ENCODE data around the gene IFITM2.
"Not testable (repeated sequence)": the region's sequence is repeated elsewhere in the genome, so short reads cannot be mapped to it uniquely, and the experiment has no call there.

Gene IFITM2

DNA sequence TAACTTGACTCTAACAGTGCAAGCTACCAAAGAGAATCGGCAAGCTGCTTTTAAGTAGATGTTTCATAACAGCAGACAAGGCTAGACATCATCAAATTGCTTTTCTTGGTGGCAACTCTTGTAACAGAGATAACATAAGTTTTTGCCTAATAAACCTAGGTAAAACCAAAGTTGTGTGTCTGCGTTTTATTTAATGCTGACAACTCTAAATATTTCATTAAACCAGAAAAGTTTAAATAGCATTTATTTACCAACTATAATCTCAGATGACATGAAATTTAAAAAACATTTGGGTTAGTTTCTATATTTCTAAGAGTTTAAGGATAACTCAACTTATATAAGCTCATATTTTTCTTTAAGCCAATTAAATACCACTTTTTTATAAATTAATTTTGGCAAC is 32.3 kb downstream of the IFITM2 start:
- in situ Hi-C loops (cut with MboI; ENCODE audit: low sequenced_read_pairs), result no loop called here

- in situ Hi-C loops (cut with MboI; ENCODE audit: low sequenced_read_pairs), result no loop called here
Measured at GRCh38 chr11:340539-341512, 33.2 kb downstream of the IFITM2 start.

GRCh38 chr11:342328-342727 is 34.7 kb downstream of the IFITM2 start:
- in situ Hi-C loops (cut with MboI; ENCODE audit: low sequenced_read_pairs), result no loop called here

DNA sequence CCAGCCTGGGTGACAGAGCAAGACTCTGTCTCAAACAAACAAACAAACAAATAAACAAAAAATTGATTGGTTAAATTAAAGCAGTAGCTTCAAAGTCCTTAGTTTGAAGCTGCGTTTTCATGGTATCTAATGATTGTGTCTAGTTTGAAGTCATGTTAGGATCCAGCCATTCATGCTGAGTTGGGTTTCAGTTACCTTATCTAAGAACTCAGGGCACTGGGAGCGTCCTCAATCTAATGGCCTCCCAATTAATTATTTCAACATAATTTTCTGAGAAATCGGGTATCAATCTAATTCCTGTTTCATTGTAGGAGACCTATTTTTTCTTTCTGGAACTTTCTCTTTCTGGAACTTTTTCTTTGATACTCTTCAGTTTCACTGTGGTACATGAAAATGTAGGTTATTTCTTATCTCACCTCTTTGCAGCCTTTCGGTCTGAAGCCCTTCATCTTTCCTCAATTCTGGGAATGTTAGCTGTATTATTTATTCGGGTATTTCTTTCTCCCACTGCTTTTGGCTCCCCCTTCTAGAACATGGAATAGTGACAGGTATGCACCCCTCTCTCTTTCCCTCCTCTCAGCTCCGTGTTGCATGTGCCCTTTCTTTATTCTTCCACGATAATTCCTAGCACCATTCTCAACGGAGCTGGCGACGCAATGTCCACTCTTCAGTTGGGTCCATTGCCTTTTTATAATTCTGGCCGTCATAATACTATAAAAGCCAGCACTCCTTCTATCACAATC is 37.4 kb downstream of the IFITM2 start:
- in situ Hi-C loops (cut with MboI; ENCODE audit: low sequenced_read_pairs), result no loop called here

- in situ Hi-C loops (cut with MboI; ENCODE audit: low sequenced_read_pairs), result no loop called here
Measured at GRCh38 chr11:346529-346928, 38.9 kb downstream of the IFITM2 start.

GRCh38 chr11:349270-349954 is 41.8 kb downstream of the IFITM2 start:
- in situ Hi-C loops (cut with MboI; ENCODE audit: low sequenced_read_pairs), result not testable (repeated sequence)

GRCh38 chr11:350033-350722 is 42.6 kb downstream of the IFITM2 start:
- in situ Hi-C loops (cut with MboI; ENCODE audit: low sequenced_read_pairs), result not testable (repeated sequence)

DNA sequence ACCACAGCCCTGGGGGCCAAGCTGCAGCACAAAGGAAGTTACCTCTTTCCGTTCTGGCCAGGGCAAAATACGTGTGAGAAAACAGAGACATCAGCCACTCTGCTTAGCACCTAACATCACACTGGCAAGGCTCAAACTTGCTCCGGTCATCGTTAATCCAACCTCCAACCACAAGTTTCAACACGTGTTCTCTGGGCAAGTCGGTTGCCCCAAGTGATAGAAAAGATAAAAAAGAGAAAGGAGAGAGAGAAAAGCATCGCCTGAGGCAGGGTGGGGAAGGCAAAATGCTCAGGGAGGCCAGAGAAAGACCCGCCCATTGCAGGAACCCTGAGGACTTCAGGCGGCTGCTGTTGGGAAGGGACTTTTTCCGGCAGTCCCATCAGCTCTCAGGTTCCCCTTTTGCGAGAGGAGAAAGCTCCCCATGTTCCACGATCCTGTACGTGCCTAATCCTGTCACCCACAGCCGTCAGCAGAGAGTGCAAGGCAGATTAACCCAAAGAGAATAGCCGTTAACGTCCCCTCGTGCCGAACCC is 43.2 kb downstream of the IFITM2 start:
- in situ Hi-C loops (cut with MboI; ENCODE audit: low sequenced_read_pairs), result no loop called here

DNA sequence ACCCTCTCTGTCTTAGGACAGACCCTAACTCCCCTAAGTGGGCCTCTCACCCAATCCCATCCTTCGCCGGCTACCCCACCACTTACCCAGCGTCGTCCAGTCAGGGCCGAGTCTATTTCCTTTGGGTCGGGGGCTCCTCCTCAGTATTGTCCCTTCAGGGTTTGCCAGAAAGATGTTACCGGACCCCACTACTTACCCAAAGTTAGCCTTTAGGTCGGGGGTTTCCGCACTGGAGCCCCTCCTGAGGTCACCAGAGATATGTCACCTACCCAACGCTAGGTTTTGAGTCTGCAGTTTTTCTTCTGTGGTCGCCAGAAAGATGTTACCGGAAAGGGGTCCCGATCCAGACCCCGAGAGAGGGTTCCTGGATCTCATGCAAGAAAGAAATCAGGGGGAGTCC is 43.8 kb downstream of the IFITM2 start:
- in situ Hi-C loops (cut with MboI; ENCODE audit: low sequenced_read_pairs), result no loop called here

DNA sequence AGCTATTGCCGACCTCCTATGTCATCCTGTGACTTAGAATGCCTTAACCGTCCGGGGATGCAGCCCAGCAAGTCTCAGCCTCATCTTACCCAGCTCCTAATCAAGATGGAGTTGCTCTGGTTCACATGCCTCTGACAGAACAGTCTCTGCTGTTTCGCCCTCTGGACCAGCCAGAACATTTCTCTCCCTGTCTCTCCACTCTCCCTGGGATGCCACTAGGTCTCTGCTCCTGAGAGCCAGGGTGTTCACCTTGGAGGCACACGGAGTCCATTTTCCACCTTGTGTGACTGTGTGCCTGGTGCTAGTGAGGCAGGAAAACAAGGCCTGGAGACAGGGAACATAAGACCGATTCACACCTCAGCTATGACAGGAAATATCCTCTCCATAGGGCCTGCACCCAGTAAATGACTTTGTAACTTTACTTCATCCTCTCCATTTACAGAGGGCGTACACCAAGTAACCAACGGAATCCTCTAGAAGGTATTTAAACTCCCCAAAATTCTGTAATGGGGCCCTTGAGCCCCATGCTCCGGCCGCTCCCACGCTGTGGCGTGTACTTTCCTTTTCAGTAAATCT is 44.9 kb downstream of the IFITM2 start:
- in situ Hi-C loops (cut with MboI; ENCODE audit: low sequenced_read_pairs), result no loop called here

DNA sequence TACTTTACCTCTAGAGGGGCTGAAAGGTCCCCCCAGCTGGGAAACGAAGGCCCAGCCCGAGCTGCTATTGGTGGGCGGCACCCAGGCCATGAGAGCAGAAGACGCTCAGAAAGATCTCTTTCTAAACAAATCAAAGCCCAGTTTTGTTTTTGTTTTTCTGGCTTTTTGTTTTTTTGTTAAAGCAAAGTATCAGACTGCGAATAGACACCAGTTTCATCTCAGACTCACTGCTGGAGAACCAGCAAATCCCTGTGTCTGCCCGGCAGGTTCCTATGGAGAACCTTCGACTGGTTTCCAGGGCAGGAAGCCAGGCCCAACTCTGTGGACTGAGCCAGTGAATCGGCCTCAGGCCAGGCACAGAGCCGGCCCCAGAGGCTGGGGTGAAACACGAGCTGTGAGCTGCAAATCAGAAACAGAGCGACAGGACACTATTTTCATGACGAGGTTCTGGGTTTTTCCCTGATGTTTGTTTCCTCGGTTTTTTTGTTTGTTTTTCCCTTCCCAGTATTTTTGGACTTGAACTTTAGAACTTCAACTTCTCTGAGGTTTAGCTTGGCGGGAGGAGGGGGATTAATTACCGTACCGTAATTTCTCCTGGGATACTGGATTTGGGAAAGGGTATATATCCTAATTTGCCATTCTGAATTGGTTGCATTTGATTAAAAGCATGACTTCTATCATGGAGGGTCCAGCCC is 45.7 kb downstream of the IFITM2 start:
- in situ Hi-C loops (cut with MboI; ENCODE audit: low sequenced_read_pairs), result no loop called here

GRCh38 chr11:355581-356458 is 48.2 kb downstream of the IFITM2 start:
- in situ Hi-C loops (cut with MboI; ENCODE audit: low sequenced_read_pairs), result no loop called here

DNA sequence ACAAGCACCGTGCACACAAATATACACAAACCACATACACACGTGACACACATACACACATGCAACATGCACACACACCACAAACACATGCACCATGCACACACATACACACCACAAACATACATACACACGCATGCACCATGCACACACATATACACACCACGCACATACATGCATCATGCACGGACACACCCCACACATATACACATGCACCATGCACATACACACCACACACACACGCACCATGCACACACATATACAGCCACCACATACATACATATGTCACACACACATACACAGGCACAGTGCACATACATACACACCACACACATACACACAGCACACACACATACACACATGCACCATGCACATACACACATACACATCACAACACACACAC is 49.0 kb downstream of the IFITM2 start:
- in situ Hi-C loops (cut with MboI; ENCODE audit: low sequenced_read_pairs), result no loop called here

- in situ Hi-C loops (cut with MboI; ENCODE audit: low sequenced_read_pairs), result no loop called here
Measured at GRCh38 chr11:357582-357981, 50.0 kb downstream of the IFITM2 start.

DNA sequence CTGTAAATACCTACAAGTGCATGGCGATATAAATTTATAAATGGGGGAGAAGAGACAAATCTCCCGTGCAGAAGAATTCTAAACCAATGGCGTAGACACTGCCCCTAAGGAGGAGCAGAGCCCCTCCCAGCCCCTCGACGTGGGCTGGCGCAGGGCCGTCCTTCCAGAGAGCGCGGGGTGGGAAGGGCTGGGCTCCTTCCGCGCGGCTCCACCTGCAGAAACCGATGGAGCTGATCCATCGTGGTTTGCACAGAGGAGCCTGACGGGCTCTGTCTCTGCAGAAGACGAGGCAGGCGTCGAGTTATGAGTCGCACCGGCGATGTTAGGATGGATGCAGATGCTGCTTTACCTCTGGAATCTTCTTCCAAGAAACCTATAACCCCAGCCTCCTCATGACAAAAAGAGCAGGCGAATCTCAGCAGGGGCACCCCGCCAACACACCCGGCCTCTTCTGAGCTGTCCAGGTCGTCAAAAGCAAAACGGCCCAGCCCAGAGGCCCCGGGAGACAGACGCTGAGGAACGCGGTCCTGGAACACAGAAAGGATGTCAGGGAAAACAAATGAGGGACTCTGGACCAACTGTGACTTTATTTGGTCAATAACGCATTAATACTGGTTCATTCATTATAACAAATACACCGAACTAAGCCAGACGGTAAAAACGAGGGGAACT is 50.6 kb downstream of the IFITM2 start:
- in situ Hi-C loops (cut with MboI; ENCODE audit: low sequenced_read_pairs), result no loop called here
